IMR-90 (cell line): ENCODE results near the gene CMTM5. TPM values are rescaled to one million over a fixed set of nuclear protein-coding genes. Genes with fewer than 3 reads are reported as not detected.
"Not testable (repeated sequence)": the region's sequence is repeated elsewhere in the genome, so short reads cannot be mapped to it uniquely, and the experiment has no call there.

ENCODE experiments used
- ATAC-seq: fragments of 200-7000 bp; cut with Tn5 transposase; 2 replicates; pipeline ENCODE4 v1.9.1; 2020; ENCODE audit warnings: low read depth, mild to moderate bottlenecking, moderate library complexity
- BruUV-seq: library from RNA; stranded (reverse); fragments of 400-500 nt; replicated peaks from 2 replicates; lab custom pipeline; 2021; lab: Mats Ljungman, UMichigan
- CTCF ChIA-PET: fragments of 300-600 bp; formaldehyde crosslinking; extraction: SDS; loops from one replicate; lab custom pipeline; 2021; ENCODE audit warnings: antibody characterized with exemption; lab: Yijun Ruan, JAX
- POLR2A ChIA-PET: fragments of 300-600 bp; sonication (Branson Sonifier 250); formaldehyde crosslinking; loops from one replicate; lab custom pipeline; 2022; ENCODE audit warnings: antibody characterized with exemption; ENCODE audit not compliant: unreplicated experiment; lab: Charles Lee
- DNase-seq: peaks from one replicate; pipeline ENCODE4 v3.0.0; 2013
- H2AFZ ChIP-seq: replicated peaks from 2 replicates; pipeline ENCODE3; 2013; ENCODE audit warnings: low read length, mild to moderate bottlenecking; ENCODE audit not compliant: poor library complexity
- H2AK5ac ChIP-seq: 2 replicates; pipeline ENCODE4 v1.6.1; 2013; ENCODE audit warnings: low read depth, low read length, inconsistent platforms
- H2AK9ac ChIP-seq: replicated peaks from 2 replicates; pipeline ENCODE3; 2013; ENCODE audit warnings: mild to moderate bottlenecking, low read depth, low read length, moderate library complexity; ENCODE audit not compliant: poor library complexity
- H2BK120ac ChIP-seq: 2 replicates; pipeline ENCODE4 v1.6.1; 2013; ENCODE audit warnings: low read depth, low read length, inconsistent platforms
- H2BK15ac ChIP-seq: 3 replicates; pipeline ENCODE4 v1.6.1; 2013; ENCODE audit warnings: low read depth, low read length, inconsistent platforms
- H2BK20ac ChIP-seq: 2 replicates; pipeline ENCODE4 v1.6.1; 2013; ENCODE audit warnings: low read depth, mild to moderate bottlenecking, inconsistent platforms, low read length, moderate library complexity
- H2BK5ac ChIP-seq: 2 replicates; pipeline ENCODE4 v1.6.1; 2013; ENCODE audit warnings: mild to moderate bottlenecking, low read depth, low read length, inconsistent platforms; ENCODE audit not compliant: poor library complexity, severe bottlenecking
- H3K14ac ChIP-seq: replicated peaks from 2 replicates; pipeline ENCODE4 v1.6.1; 2013; ENCODE audit warnings: low read depth, low read length, inconsistent platforms
- H3K18ac ChIP-seq: 2 replicates; pipeline ENCODE4 v1.6.1; 2013; ENCODE audit warnings: low read depth, low read length, control low read depth
- H3K23ac ChIP-seq: 2 replicates; pipeline ENCODE4 v1.6.1; 2013; ENCODE audit warnings: low read depth, low read length, inconsistent platforms
- H3K27ac ChIP-seq: 2 replicates; pipeline ENCODE4 v1.5.1; 2013; ENCODE audit warnings: mild to moderate bottlenecking, control low read depth, low read length; ENCODE audit not compliant: insufficient read depth
- H3K27me3 ChIP-seq: 2 replicates; pipeline ENCODE4 v1.6.1; 2013; ENCODE audit warnings: low read length; ENCODE audit not compliant: control insufficient read depth, insufficient read depth
- H3K36me3 ChIP-seq: 2 replicates; pipeline ENCODE4 v1.6.1; 2013; ENCODE audit warnings: low read length, mixed read lengths; ENCODE audit not compliant: control insufficient read depth, insufficient read depth
- H3K4ac ChIP-seq: 2 replicates; pipeline ENCODE4 v1.6.1; 2013; ENCODE audit warnings: low read depth, low read length, inconsistent platforms
- H3K4me1 ChIP-seq: 2 replicates; pipeline ENCODE4 v1.6.1; 2013; ENCODE audit warnings: low read length, mixed read lengths; ENCODE audit not compliant: control insufficient read depth, insufficient read depth
- H3K4me2 ChIP-seq: 2 replicates; pipeline ENCODE4 v1.6.1; 2013; ENCODE audit warnings: low read depth, mild to moderate bottlenecking, control low read depth, low read length, moderate library complexity
- H3K4me3 ChIP-seq: 2 replicates; pipeline ENCODE4 v1.5.1; 2013; ENCODE audit warnings: low read depth, mild to moderate bottlenecking, control low read depth, low read length, moderate library complexity; ENCODE audit not compliant: insufficient read depth
- H3K56ac ChIP-seq: 2 replicates; pipeline ENCODE4 v1.6.1; 2013; ENCODE audit warnings: low read length, inconsistent platforms; ENCODE audit not compliant: insufficient read depth; ENCODE audit errors: extremely low read depth
- H3K79me1 ChIP-seq, 2 experiments: 2 replicates each; pipeline ENCODE4 v1.6.1; 2013; ENCODE audit warnings: low read length in 2 of 2, inconsistent platforms in 1 of 2, low read depth in 1 of 2
- H3K9ac ChIP-seq: 2 replicates; pipeline ENCODE4 v1.6.1; 2013; ENCODE audit warnings: low read depth, low read length, control low read depth
- H3K9me1 ChIP-seq: 2 replicates; pipeline ENCODE4 v1.6.1; 2013; ENCODE audit warnings: low read length, inconsistent platforms; ENCODE audit not compliant: insufficient read depth
- H3K9me3 ChIP-seq: 2 replicates; pipeline ENCODE4 v1.6.1; 2013; ENCODE audit warnings: low read length; ENCODE audit not compliant: control insufficient read depth, insufficient read depth
- H4K20me1 ChIP-seq: 2 replicates; pipeline ENCODE4 v1.6.1; 2013; ENCODE audit warnings: low read length, inconsistent platforms; ENCODE audit not compliant: insufficient read depth
- H4K5ac ChIP-seq: 2 replicates; pipeline ENCODE4 v1.6.1; 2013; ENCODE audit warnings: mild to moderate bottlenecking, low read depth, low read length, control low read depth
- H4K8ac ChIP-seq, 2 experiments: 2 replicates each; pipeline ENCODE4 v1.6.1; 2013; ENCODE audit warnings: low read depth in 2 of 2, low read length in 2 of 2, control low read depth in 1 of 2, inconsistent platforms in 1 of 2
- H4K91ac ChIP-seq: 2 replicates; pipeline ENCODE4 v1.6.1; 2013; ENCODE audit warnings: low read depth, low read length, inconsistent platforms; ENCODE audit not compliant: insufficient read depth
- WGBS, 2 experiments: methylation state at CpG; one replicate each; pipeline versions ENCODE4 v1.1.5 to v1.1.7; 2013; ENCODE audit warnings: missing lambda C conversion rate in 2 of 2; ENCODE audit not compliant: insufficient read length in 1 of 2; ENCODE audit errors: extremely low coverage in 2 of 2; 5-methylcytosine and 5-hydroxymethylcytosine counted together
- dilution Hi-C: fragments of 300-500 bp; cut with HindIII; formaldehyde crosslinking; loops from one replicate; pipeline ENCODE4 v1.14.3; 2018; ENCODE audit warnings: low sequenced_read_pairs; ENCODE audit not compliant: unreplicated experiment
- in situ Hi-C: fragments of 300-500 bp; cut with MboI; formaldehyde crosslinking; loops from 3 replicates; pipeline ENCODE4 v1.14.3; 2019; ENCODE audit warnings: low sequenced_read_pairs, inconsistent platforms, mixed read lengths
- intact Hi-C: fragments of 100-400 bp; cut with micrococcal nuclease; formaldehyde crosslinking; loops from 2 replicates; pipeline ENCODE4 v1.10.0; 2022
- polyA plus RNA-seq, 3 experiments: library from polyadenylated mRNA; depleted of rRNA; stranded (reverse); fragments of >200 nt; gene quantifications; 2 replicates each; pipeline ENCODE4 v1.2.3, GENCODE V29; 2012; ENCODE audit warnings: low replicate concordance in 1 of 3
- total RNA-seq: library from RNA; depleted of rRNA; stranded (reverse); fragments of >200 nt; gene quantifications from 2 replicates; pipeline ENCODE4 v1.2.3, GENCODE V29; 2012

CMTM5 gene
- total and polyA plus RNA-seq, 2 of the 4 experiments (the other 2 are of a cell fraction) = 0.07 TPM; not detected in 1

GRCh38 chr14:23425798-23426197 is 49.0 kb downstream of the CMTM5 start:
- 90% methylated on average over 2 of the region's 6 CpGs; no CpG with 5 or more reads in 1 of the 2 experiments for WGBS, 2 experiments
- H4K91ac ChIP-seq, H2AK5ac ChIP-seq, H4K5ac ChIP-seq, H2BK5ac ChIP-seq, H2BK15ac ChIP-seq, POLR2A ChIA-PET, BruUV-seq, H4K20me1 ChIP-seq, H2AK9ac ChIP-seq, H3K4ac ChIP-seq, intact Hi-C loops, H3K36me3 ChIP-seq, ATAC-seq, H2AFZ ChIP-seq, H3K9me1 ChIP-seq, dilution Hi-C loops, DNase-seq, H3K18ac ChIP-seq, H3K9me3 ChIP-seq, H3K27ac ChIP-seq, CTCF ChIA-PET, H3K4me3 ChIP-seq, H3K56ac ChIP-seq, H3K79me1 ChIP-seq, H3K9ac ChIP-seq, H3K4me1 ChIP-seq, H3K4me2 ChIP-seq, H3K27me3 ChIP-seq, H3K23ac ChIP-seq, H2BK120ac ChIP-seq, H4K8ac ChIP-seq, in situ Hi-C loops, H3K14ac ChIP-seq, H2BK20ac ChIP-seq: not testable (repeated sequence)
